Loucy (cell line): ENCODE data around the gene ARHGAP4.

Experiments
- H2AFZ ChIP-seq: fragments of 200-600 bp; sonication (generic); 2 replicates; pipeline ENCODE4 v1.6.0; 2016; ENCODE audit warnings: antibody characterized with exemption, mild to moderate bottlenecking, low read length, moderate library complexity
- H3F3A ChIP-seq: fragments of 200-600 bp; 2 replicates; pipeline ENCODE4 v1.6.0; 2016; ENCODE audit warnings: antibody characterized with exemption, low read depth, mild to moderate bottlenecking
- H3K27me3 ChIP-seq: fragments of 200-600 bp; sonication (generic); 2 replicates; pipeline ENCODE4 v1.6.1; 2014; ENCODE audit warnings: low read length, mild to moderate bottlenecking; ENCODE audit not compliant: insufficient read depth, poor library complexity, severe bottlenecking
- H3K36me3 ChIP-seq: fragments of 200-600 bp; sonication (generic); 2 replicates; pipeline ENCODE4 v1.6.1; 2016; ENCODE audit warnings: low read length; ENCODE audit not compliant: insufficient read depth
- H3K4me1 ChIP-seq: fragments of 200-600 bp; sonication (generic); 2 replicates; pipeline ENCODE4 v1.5.1; 2014; ENCODE audit warnings: low read length, mild to moderate bottlenecking; ENCODE audit not compliant: insufficient read depth, poor library complexity, severe bottlenecking
- H3K4me2 ChIP-seq: fragments of 200-600 bp; sonication (generic); 2 replicates; pipeline ENCODE4 v1.6.0; 2014; ENCODE audit warnings: antibody characterized with exemption, low read length, low read depth, mild to moderate bottlenecking; ENCODE audit not compliant: poor library complexity, severe bottlenecking
- H3K4me3 ChIP-seq: fragments of 200-600 bp; sonication (generic); 2 replicates; pipeline ENCODE4 v1.5.1; 2014; ENCODE audit warnings: low read length, mild to moderate bottlenecking, mixed read lengths; ENCODE audit not compliant: poor library complexity, severe bottlenecking
- H3K79me2 ChIP-seq: fragments of 200-600 bp; sonication (generic); 2 replicates; pipeline ENCODE4 v1.6.1; 2014; ENCODE audit warnings: low read length; ENCODE audit not compliant: insufficient read depth
- H3K9ac ChIP-seq: fragments of 200-600 bp; sonication (generic); 2 replicates; pipeline ENCODE4 v1.6.0; 2014; ENCODE audit warnings: mild to moderate bottlenecking, low read depth, low read length, moderate library complexity; ENCODE audit not compliant: poor library complexity, severe bottlenecking
- H3K9me2 ChIP-seq: fragments of 200-600 bp; sonication (generic); replicated peaks from 2 replicates; pipeline ENCODE4 v1.6.1; 2016; ENCODE audit warnings: low read depth, low read length, mixed read lengths
- H3K9me3 ChIP-seq: fragments of 200-600 bp; sonication (generic); 2 replicates; pipeline ENCODE4 v1.6.1; 2014; ENCODE audit warnings: mild to moderate bottlenecking, antibody characterized with exemption, low read length, low read depth; ENCODE audit not compliant: insufficient read depth
- H4K20me1 ChIP-seq: fragments of 200-600 bp; sonication (generic); 2 replicates; pipeline ENCODE4 v1.6.0; 2014; ENCODE audit warnings: antibody characterized with exemption, low read length, mild to moderate bottlenecking; ENCODE audit not compliant: insufficient read depth, poor library complexity, severe bottlenecking
- EZH2phosphoT487 ChIP-seq: fragments of 200-600 bp; IDR thresholded peaks from 2 replicates; pipeline ENCODE4 v1.6.1; 2018; ENCODE audit warnings: antibody characterized with exemption, mild to moderate bottlenecking, moderate library complexity, borderline replicate concordance
- TF ChIP-seq, protein P1 (sequence below): fragments of 200-600 bp; sonication (generic); conservative IDR thresholded peaks from 2 replicates; pipeline ENCODE4 v1.5.1; 2014; ENCODE audit warnings: mild to moderate bottlenecking, antibody characterized with exemption, low read length

Gene ARHGAP4

GRCh38 chrX:153887385-153887784, 38.7 kb downstream of the ARHGAP4 start:
- H3K9ac ChIP-seq: no peak overlapping the region
- H2AFZ ChIP-seq: peak overlapping the region; percentile 27; the same call in 1 of the 2 replicates
- H3K4me3 ChIP-seq: no peak overlapping the region
- H3F3A ChIP-seq: no peaks in the 10 kb centered on the region
- peak overlapping the region; percentile 48 for H3K4me2 ChIP-seq
- peaks cover 11% of the 10 kb centered on the region for H3K4me1 ChIP-seq
- no peaks in the 10 kb centered on the region for H3K9me2 ChIP-seq
- TF ChIP-seq, protein P1, sequence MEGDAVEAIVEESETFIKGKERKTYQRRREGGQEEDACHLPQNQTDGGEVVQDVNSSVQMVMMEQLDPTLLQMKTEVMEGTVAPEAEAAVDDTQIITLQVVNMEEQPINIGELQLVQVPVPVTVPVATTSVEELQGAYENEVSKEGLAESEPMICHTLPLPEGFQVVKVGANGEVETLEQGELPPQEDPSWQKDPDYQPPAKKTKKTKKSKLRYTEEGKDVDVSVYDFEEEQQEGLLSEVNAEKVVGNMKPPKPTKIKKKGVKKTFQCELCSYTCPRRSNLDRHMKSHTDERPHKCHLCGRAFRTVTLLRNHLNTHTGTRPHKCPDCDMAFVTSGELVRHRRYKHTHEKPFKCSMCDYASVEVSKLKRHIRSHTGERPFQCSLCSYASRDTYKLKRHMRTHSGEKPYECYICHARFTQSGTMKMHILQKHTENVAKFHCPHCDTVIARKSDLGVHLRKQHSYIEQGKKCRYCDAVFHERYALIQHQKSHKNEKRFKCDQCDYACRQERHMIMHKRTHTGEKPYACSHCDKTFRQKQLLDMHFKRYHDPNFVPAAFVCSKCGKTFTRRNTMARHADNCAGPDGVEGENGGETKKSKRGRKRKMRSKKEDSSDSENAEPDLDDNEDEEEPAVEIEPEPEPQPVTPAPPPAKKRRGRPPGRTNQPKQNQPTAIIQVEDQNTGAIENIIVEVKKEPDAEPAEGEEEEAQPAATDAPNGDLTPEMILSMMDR: no peak
- no peak for TF ChIP-seq EZH2phosphoT487
- no peaks in the 10 kb centered on the region for H4K20me1 ChIP-seq
- H3K36me3 ChIP-seq: no peaks in the 10 kb centered on the region
- H3K27me3 ChIP-seq: no peaks in the 10 kb centered on the region
- H3K79me2 ChIP-seq: no peaks in the 10 kb centered on the region
- no peaks in the 10 kb centered on the region for H3K9me3 ChIP-seq

DNA sequence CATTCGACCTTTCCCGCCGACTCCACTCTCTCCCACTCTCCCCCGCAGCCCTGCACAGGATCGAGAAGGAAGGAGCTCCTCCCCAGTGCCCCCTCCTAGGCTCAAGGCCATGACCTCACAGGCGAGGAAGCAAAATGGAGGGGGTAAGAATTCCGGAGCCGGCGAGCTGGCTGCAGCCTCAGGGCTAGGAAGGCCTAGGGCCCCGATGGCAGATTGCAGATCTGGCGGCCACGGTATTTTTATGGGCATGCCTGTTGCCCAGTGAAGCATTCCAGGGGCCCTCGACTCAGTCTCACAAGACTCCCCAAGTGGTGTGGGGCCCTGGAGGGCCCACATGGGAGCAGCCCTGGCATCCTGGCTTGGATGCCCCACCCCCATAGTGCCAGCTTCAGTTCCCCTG, 39.1 kb downstream of the ARHGAP4 start:
- Histone ChIP-seq H3K4me1 (peaks cover 11% of the 10 kb centered on the region), H3K4me3 (no peak overlapping the region), H3K9me2 (no peaks in the 10 kb centered on the region), H4K20me1 (no peaks in the 10 kb centered on the region), H2AFZ (no peak overlapping the region), H3K9ac (no peak overlapping the region), H3K36me3 (no peaks in the 10 kb centered on the region), H3K9me3 (no peaks in the 10 kb centered on the region), H3K4me2 (peak overlapping the region; percentile 48), H3K27me3 (no peaks in the 10 kb centered on the region), H3K79me2 (no peaks in the 10 kb centered on the region), H3F3A (no peaks in the 10 kb centered on the region)
- TF ChIP-seq, protein P1: no peak
- TF ChIP-seq EZH2phosphoT487: no peak

- peaks cover 11% of the 10 kb centered on the region for H3K4me1 ChIP-seq
- no peak for TF ChIP-seq EZH2phosphoT487
- TF ChIP-seq, protein P1: no peak
- H2AFZ ChIP-seq: no peak within 1 kb of the TSS
Observed at GRCh38 chrX:153885968-153886903, 39.8 kb downstream of the ARHGAP4 start, which contains the start of gene L1CAM. Gene L1CAM (minus strand): TSS chrX:153886173. CDS start chrX:153875836, 10,337 bp downstream.

More at GRCh38 chrX:153885968-153886903, 39.8 kb downstream of the ARHGAP4 start, which contains the start of gene L1CAM:
- no peak within 1 kb of the TSS for H3K4me3 ChIP-seq
- no peaks in the 10 kb centered on the region for H3K36me3 ChIP-seq
- H3K79me2 ChIP-seq: no peaks in the 10 kb centered on the region
- H3K9me3 ChIP-seq: no peaks in the 10 kb centered on the region
- no peaks in the 10 kb centered on the region for H3K9me2 ChIP-seq
- no peaks in the 10 kb centered on the region for H4K20me1 ChIP-seq
- H3K4me2 ChIP-seq: no peak within 1 kb of the TSS
- H3F3A ChIP-seq: no peaks in the 10 kb centered on the region
- no peaks in the 10 kb centered on the region for H3K27me3 ChIP-seq
- H3K9ac ChIP-seq: no peak within 1 kb of the TSS
